ENCODE results near the gene RIMKLB. TPM values are rescaled to one million over a fixed set of nuclear protein-coding genes. Genes with fewer than 3 reads are reported as not detected.

RIMKLB gene
- total and polyA plus RNA-seq, 10 of the 15 experiments (the other 5 are each of a cell fraction or from before 2014, with no cell fraction given), result 0.15 to 0.83 (median 0.46) TPM

GRCh38 chr12:8655421-8655820, 42.4 kb upstream of the RIMKLB start (continued):
- TF ChIP-seq, protein P1, sequence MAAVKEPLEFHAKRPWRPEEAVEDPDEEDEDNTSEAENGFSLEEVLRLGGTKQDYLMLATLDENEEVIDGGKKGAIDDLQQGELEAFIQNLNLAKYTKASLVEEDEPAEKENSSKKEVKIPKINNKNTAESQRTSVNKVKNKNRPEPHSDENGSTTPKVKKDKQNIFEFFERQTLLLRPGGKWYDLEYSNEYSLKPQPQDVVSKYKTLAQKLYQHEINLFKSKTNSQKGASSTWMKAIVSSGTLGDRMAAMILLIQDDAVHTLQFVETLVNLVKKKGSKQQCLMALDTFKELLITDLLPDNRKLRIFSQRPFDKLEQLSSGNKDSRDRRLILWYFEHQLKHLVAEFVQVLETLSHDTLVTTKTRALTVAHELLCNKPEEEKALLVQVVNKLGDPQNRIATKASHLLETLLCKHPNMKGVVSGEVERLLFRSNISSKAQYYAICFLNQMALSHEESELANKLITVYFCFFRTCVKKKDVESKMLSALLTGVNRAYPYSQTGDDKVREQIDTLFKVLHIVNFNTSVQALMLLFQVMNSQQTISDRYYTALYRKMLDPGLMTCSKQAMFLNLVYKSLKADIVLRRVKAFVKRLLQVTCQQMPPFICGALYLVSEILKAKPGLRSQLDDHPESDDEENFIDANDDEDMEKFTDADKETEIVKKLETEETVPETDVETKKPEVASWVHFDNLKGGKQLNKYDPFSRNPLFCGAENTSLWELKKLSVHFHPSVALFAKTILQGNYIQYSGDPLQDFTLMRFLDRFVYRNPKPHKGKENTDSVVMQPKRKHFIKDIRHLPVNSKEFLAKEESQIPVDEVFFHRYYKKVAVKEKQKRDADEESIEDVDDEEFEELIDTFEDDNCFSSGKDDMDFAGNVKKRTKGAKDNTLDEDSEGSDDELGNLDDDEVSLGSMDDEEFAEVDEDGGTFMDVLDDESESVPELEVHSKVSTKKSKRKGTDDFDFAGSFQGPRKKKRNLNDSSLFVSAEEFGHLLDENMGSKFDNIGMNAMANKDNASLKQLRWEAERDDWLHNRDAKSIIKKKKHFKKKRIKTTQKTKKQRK (IDR thresholded peaks at IDR 0.05; ENCODE audit: low read depth, low read length), result no peak
- TF ChIP-seq NR2C2 (IDR thresholded peaks at IDR 0.05; ENCODE audit: borderline replicate concordance, control insufficient read depth, insufficient read length, low read depth) (no peak), GABPA (IDR thresholded peaks at IDR 0.05; ENCODE audit: low read depth) (no peak)

- Histone ChIP-seq H3K9ac (ENCODE audit: control insufficient read depth, insufficient read depth, low read length) (no peak overlapping the region), H4K20me1 (ENCODE audit: control insufficient read depth, insufficient read depth) (no peaks in the 10 kb centered on the region), H3K27me3 (replicated peaks in 1 of 2; ENCODE audit: control insufficient read depth in 2 of 2, insufficient read depth in 2 of 2, low read length in 1 of 2) (peaks cover 0 to 3% of the 10 kb centered on the region in 2 experiments; a peak in 2 of 4 replicates), H3K4me3 (no peak overlapping the region), H3K36me3 (ENCODE audit: control insufficient read depth in 2 of 2, insufficient read depth in 2 of 2, low read length in 1 of 2) (no peaks in the 10 kb centered on the region), H3K9me3 (replicated peaks; ENCODE audit: control insufficient read depth, insufficient read depth, low read length) (no peaks in the 10 kb centered on the region; the same call in 2 of the 3 replicates), H2AFZ (ENCODE audit: control insufficient read depth, low read depth, low read length) (no peak overlapping the region), H3K79me2 (ENCODE audit: control insufficient read depth, insufficient read depth, low read length) (no peaks in the 10 kb centered on the region), H3K27ac (ENCODE audit: control insufficient read depth, insufficient read depth) (no peak overlapping the region), H3K4me1 (ENCODE audit: control insufficient read depth, insufficient read depth, low read length) (no peaks in the 10 kb centered on the region), H3K4me2 (ENCODE audit: control insufficient read depth, insufficient read depth) (no peak overlapping the region)
- POLR2A ChIA-PET, result interaction anchor here (0.7 kb wide), 1 partner anchor 232 kb away, joined by 5 read pairs; no protein-coding TSS in a partner anchor
- FAIRE-seq, result no peak
- ATAC-seq, result no peak
- SMC1A ChIA-PET (ENCODE audit: uncharacterized antibody, unreplicated experiment), result interaction anchor here (0.7 to 4.0 kb wide), 7 partner anchors 10 to 570 kb away, joined by 3 to 30 read pairs (median 13); no protein-coding TSS in a partner anchor
- 95% methylated on average over 1 of the region's 1 CpG for WGBS (ENCODE audit: insufficient coverage, insufficient replicate concordance, low lambda C conversion rate, missing lambda C conversion rate)
- RAD21 ChIA-PET (ENCODE audit: unreplicated experiment), result interaction anchor here (1.8 to 4.0 kb wide), 3 partner anchors 13 to 232 kb away, joined by 8 to 31 read pairs (median 29); no protein-coding TSS in a partner anchor
- no peak for DNase-seq (ENCODE audit: low read depth, low spot score)
- in situ Hi-C loops (cut with MboI), result no loop called here
- CTCF ChIA-PET, result interaction anchor here (0.5 to 4.7 kb wide), 17 partner anchors 10 to 391 kb away, joined by 3 to 48 read pairs (median 6); no protein-coding TSS in a partner anchor
- intact Hi-C loops (cut with micrococcal nuclease; ENCODE audit: unreplicated experiment), result no loop called here
- BruUV-seq (replicated peaks), result no TSS peak
- TF ChIP-seq EED (IDR thresholded peaks at IDR 0.05; ENCODE audit: low read depth) (no peak), RCOR1 (conservative IDR thresholded peaks at IDR 0.05; ENCODE audit: low read depth, low read length) (no peak)
- TF ChIP-seq, protein P2, sequence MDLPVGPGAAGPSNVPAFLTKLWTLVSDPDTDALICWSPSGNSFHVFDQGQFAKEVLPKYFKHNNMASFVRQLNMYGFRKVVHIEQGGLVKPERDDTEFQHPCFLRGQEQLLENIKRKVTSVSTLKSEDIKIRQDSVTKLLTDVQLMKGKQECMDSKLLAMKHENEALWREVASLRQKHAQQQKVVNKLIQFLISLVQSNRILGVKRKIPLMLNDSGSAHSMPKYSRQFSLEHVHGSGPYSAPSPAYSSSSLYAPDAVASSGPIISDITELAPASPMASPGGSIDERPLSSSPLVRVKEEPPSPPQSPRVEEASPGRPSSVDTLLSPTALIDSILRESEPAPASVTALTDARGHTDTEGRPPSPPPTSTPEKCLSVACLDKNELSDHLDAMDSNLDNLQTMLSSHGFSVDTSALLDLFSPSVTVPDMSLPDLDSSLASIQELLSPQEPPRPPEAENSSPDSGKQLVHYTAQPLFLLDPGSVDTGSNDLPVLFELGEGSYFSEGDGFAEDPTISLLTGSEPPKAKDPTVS (IDR thresholded peaks at IDR 0.05; ENCODE audit: low read depth, low read length), result no peak
These were observed 39.4 kb upstream of the RIMKLB start for GRCh38 chr12:8658346-8658745.
